T-helper 1 cell treated with Interleukin-12 subunit alpha and Interleukin-12 subunit beta and Interleukin-4 antibody, amounts not matched to agents 30 μg/mL and 1 μg/mL, for 36 hours (primary cell): Measurements from ENCODE around the gene TUT1.
A peak's percentile ranks its signal among the peaks of the same experiment; 100 is the strongest.
"Not testable (repeated sequence)": the region's sequence is repeated elsewhere in the genome, so short reads cannot be mapped to it uniquely, and the experiment has no call there.

ENCODE experiments used
- H3K27ac Mint-ChIP-seq: one replicate; pipeline ENCODE4 v1.8.0; 2021; ENCODE audit warnings: mild to moderate bottlenecking, mixed read lengths
- H3K27me3 Mint-ChIP-seq: one replicate; pipeline ENCODE4 v1.8.0; 2021; ENCODE audit warnings: low read depth, mixed read lengths
- H3K36me3 Mint-ChIP-seq: one replicate; pipeline ENCODE4 v1.8.0; 2021; ENCODE audit warnings: low read depth, mixed read lengths
- H3K4me1 Mint-ChIP-seq: one replicate; pipeline ENCODE4 v1.8.0; 2021; ENCODE audit warnings: low read depth, mixed read lengths
- H3K4me3 Mint-ChIP-seq: one replicate; pipeline ENCODE4 v1.8.0; 2021; ENCODE audit warnings: mild to moderate bottlenecking, moderate library complexity, mixed read lengths
- H3K9me3 Mint-ChIP-seq: one replicate; pipeline ENCODE4 v1.8.0; 2021; ENCODE audit warnings: mixed read lengths

TUT1 gene

DNA sequence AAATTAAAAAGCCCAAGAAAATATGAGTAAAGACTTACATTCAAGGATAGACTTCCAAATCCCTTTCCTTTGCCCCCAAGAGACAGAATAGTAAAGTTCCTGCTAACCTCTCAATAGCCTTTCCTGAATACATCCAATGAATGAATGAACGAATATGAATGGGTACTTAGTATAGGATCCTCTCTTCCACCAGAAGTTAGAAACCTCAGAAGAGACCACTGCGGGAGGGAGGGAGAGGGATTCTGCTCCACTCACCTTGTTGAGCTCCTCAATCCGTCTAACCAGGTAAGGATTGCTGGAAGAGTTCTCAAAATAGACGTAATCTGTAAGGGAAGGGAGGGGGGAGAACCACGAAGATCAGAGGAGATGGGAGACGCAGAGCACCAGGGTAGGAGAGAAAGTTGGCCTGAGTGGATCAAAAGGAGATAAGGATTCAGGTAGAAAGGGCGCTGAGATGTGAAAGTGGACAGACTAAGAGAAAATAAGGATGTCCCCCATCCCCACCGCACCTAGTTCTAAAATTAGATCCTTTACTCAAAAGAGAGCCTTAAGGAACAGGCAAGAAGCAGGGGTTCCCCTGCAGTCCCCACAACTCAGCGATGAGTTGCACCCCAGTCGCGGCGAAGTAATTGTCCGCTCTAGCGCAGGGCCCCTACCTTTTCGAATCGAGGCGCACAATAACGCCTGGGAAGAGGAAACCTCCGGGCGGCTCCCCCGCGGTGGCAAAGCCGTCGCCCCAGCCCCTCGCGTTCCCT is 9.2 kb upstream of the TUT1 start:
- peak overlapping the region; percentile 89 for H3K4me3 Mint-ChIP-seq
- peak overlapping the region; percentile 88 for H3K27ac Mint-ChIP-seq
- H3K9me3 Mint-ChIP-seq = no peaks in the 10 kb centered on the region
- H3K36me3 Mint-ChIP-seq = peaks cover 61% of the 10 kb centered on the region
- H3K27me3 Mint-ChIP-seq = no peaks in the 10 kb centered on the region
- peaks cover 42% of the 10 kb centered on the region for H3K4me1 Mint-ChIP-seq

DNA sequence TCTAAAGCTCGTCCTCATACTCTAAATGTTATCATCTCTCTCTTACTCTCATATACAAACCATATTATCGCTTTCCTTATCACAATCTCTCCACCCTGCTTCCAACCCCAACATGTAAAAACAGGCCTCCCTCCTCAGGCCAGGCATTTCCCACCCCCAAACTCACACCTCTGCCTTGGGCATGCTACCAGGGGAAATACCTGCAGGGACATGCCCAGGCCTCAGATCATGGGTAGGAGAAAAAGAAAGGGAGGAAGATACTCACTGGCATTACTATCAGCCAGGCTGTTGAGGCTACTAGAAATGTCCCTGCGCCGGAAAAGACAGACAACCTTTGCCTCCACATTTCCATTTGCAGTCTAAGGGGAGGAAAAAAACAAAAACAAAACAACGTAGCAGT is 8.6 kb upstream of the TUT1 start:
- Mint-ChIP-seq H3K4me1 (peaks cover 41% of the 10 kb centered on the region), H3K36me3 (peaks cover 61% of the 10 kb centered on the region), H3K27ac (peak overlapping the region; percentile 88), H3K9me3 (no peaks in the 10 kb centered on the region), H3K4me3 (peak overlapping the region; percentile 89), H3K27me3 (no peaks in the 10 kb centered on the region)

DNA sequence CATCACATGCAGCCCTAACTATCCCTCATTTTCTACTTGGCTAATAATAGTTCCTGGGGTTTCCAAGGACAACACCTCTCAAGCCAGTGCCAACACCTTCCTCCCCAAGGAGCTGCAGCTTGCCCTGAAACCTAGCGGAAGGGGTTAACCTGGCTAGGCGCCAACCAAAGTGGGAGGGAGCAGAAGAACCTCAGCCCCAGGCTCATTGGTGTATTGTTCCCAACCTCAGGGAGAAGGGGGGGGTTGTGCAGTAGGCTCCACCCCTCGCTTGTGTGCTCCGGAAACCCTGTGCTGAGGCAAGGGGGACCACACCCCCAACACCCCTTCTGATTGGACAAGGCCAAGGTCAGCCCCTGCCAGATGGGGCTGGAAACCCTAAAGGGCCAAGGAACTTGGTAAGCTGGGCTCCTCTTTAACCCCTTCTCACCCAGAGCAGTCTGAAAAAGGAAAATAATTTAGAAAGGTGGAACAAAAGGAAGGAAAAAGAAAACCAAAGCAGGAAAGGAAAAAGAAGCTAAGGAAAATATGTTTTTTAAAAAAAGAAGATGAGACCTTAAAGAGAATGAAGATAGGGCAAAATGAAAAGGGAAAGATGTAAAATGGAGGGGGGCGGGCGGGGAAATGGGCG is 7.9 kb upstream of the TUT1 start:
- peak overlapping the region; percentile 89 for H3K4me3 Mint-ChIP-seq
- no peaks in the 10 kb centered on the region for H3K27me3 Mint-ChIP-seq
- peaks cover 44% of the 10 kb centered on the region for H3K4me1 Mint-ChIP-seq
- H3K36me3 Mint-ChIP-seq = peaks cover 66% of the 10 kb centered on the region
- H3K27ac Mint-ChIP-seq = peak overlapping the region; percentile 89
- H3K9me3 Mint-ChIP-seq = no peaks in the 10 kb centered on the region

DNA sequence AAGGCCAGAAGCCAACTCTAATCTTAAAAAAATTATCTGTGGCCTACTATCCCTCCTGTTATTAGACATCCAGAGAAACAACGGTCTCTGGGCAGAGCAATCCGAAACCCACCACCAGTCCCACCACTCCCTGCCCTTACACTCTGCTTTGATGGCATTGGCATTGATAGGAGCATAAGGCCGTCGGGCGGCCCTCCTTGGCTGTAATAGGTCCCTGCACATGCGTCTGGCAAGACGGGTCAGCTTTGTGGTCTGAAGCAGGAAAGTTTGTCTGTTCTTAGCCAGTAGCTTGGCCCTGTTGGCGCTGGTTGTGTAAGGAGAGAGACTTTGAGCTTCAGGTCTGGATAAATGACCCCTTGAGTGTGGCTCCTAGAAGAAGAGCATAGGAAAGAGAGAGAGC is 3.8 kb upstream of the TUT1 start:
- H3K27me3 Mint-ChIP-seq = no peaks in the 10 kb centered on the region
- peaks cover 63% of the 10 kb centered on the region for H3K36me3 Mint-ChIP-seq
- peaks cover 52% of the 10 kb centered on the region for H3K4me1 Mint-ChIP-seq
- no peak overlapping the region for H3K4me3 Mint-ChIP-seq
- no peaks in the 10 kb centered on the region for H3K9me3 Mint-ChIP-seq
- H3K27ac Mint-ChIP-seq = peak overlapping the region; percentile 8

DNA sequence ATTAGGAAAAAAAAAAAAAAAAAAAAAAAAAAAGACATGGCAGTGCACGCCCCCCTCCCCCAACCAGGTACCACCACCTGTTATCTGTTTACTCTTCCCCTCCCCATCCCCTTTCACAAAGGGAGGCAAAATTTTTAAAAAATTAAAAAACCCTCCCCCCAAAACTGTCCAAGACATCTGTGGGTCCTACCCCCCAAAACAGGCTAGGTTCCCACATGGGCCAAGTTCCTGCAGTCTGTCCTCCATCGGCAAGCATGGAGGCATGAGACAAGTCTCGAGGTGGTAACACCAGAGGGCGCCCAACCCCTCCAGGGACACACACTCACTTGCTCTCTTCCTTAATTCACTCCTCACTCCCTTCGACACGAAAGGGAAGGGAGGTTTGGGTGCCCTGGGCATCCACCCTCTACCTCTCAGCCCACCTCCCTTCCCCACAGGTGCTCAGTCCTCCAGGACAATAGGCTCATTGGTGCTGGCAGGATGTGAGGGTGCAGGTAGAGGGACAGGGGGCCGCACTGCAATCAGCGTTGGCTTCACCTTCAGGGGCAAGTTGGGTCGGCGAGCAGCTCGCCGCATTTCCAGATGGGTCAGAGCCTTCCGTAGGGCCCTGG is 2.2 kb upstream of the TUT1 start:
- Mint-ChIP-seq H3K4me3 (peak overlapping the region; percentile 86), H3K27ac (peak overlapping the region; percentile 96), H3K9me3 (no peaks in the 10 kb centered on the region), H3K36me3 (peaks cover 47% of the 10 kb centered on the region), H3K4me1 (peaks cover 43% of the 10 kb centered on the region), H3K27me3 (no peaks in the 10 kb centered on the region)

DNA sequence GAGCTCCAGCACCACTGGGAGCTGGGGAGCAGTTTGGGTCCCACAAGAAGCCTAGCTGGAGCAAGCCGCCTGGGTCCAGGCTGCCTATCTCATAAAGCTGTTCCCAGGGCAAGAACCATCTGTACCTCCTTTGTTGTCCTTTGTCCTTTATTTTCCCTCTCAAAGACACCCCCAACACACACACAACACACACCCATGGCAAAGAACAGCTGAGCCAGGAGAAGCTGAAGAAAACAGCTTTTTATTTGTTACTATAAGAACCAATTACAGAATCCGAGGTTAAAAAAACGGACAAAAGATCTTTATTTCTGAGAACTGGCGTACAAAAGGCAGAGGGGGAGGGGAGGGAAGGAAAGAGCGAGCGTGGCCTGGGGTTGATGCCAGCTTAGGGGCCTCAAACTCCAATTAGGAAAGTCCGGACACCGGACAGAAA is 1.7 kb upstream of the TUT1 start:
- Mint-ChIP-seq H3K36me3 (peaks cover 43% of the 10 kb centered on the region), H3K9me3 (no peaks in the 10 kb centered on the region), H3K27ac (peak overlapping the region; percentile 98), H3K4me3 (peak overlapping the region; percentile 36), H3K27me3 (no peaks in the 10 kb centered on the region), H3K4me1 (peaks cover 39% of the 10 kb centered on the region)

DNA sequence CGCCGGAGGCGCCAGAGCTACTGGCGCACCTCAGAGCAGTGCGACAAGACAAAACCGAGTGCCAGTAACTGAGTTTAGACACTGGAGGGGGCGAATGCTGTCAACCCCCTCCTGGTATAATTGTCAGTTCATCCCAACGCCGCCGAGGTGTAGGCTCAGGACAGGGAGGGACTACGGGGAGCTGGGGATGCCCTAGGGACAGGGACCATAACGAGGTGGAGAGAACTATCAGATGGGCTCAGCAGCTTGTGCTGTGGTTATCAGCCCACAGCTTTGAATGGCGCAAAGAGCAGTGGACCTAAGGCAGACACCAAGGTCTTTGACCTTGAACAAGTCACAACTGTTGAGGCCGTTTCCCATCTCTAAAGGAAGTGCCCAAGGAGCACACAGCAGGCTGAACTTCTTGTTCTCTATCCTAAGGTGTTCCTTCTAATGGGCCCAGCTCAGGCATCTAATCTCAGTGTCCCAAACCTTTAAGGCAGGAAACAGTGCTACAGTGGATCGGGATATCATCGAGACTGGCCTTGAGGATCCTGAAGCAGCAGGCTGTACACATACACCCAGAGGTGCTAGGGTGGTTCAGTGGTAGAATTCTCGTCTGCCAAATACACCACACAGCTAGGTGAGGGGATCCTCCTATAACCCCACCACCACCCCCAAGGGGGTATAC is 958 bp upstream of the TUT1 start:
- Mint-ChIP-seq H3K4me1 (peaks cover 37% of the 10 kb centered on the region), H3K27me3 (no peaks in the 10 kb centered on the region), H3K4me3 (peak overlapping the region; percentile 99), H3K9me3 (no peaks in the 10 kb centered on the region), H3K36me3 (peaks cover 40% of the 10 kb centered on the region), H3K27ac (peak overlapping the region; percentile 98)

DNA sequence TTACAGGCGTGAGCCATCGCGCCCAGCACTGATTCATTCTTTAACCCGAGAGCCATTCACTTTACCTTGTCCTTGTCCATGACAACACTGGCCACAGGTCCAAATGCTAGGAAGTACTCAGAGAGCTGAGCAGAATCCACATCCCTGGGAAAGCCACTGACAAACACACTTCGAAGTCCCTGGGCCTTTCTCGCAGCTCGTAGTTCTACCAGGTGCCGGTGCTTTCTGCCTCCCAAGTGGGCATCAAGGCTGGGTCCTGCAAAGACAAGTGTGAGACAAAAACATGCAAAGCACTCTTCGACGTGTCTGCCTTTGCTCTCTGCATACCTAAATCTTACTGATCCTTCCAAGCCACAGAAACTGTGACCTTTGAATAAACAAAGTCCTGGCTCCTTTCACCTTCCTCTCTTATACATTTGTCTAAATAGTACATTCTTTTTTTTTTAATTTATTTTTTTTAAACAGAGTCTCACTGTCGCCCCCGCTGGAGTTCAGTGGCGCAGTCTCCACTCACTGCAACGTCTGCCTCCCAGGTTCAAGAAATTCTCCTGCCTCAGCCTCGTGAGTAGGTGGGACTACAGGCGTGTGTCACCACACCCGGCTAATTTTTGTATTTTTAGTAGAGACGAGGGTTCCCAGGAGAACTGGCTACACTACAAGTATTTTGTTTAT is 2.2 kb downstream of the TUT1 start:
- H3K4me1 Mint-ChIP-seq = peaks cover 31% of the 10 kb centered on the region
- H3K27me3 Mint-ChIP-seq = no peaks in the 10 kb centered on the region
- no peaks in the 10 kb centered on the region for H3K9me3 Mint-ChIP-seq
- H3K27ac Mint-ChIP-seq = peak overlapping the region; percentile 45
- peaks cover 19% of the 10 kb centered on the region for H3K36me3 Mint-ChIP-seq
- peak overlapping the region; percentile 99 for H3K4me3 Mint-ChIP-seq

DNA sequence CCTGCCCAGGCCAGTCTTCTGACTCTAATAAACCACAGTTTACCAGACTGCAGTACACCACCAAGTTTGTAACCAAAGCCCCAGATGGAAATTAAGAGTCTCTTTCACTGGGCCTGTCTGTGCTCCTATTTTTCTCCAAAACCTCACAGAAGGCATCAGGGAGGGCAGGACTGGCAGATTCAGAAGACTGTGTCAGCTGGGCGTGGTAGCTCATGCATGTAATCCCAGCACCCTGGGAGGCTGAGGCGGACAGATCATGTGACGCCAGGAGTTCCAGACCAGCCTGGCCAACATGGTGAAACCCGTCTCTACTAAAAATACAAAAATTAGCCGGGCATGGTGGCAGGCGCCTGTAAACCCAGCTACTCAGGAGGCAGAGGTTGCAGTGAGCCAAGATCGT is 6.0 kb downstream of the TUT1 start:
- H3K4me3 Mint-ChIP-seq, H3K27me3 Mint-ChIP-seq, H3K9me3 Mint-ChIP-seq, H3K4me1 Mint-ChIP-seq, H3K27ac Mint-ChIP-seq: not testable (repeated sequence)
- peaks cover 13% of the 10 kb centered on the region for H3K36me3 Mint-ChIP-seq

DNA sequence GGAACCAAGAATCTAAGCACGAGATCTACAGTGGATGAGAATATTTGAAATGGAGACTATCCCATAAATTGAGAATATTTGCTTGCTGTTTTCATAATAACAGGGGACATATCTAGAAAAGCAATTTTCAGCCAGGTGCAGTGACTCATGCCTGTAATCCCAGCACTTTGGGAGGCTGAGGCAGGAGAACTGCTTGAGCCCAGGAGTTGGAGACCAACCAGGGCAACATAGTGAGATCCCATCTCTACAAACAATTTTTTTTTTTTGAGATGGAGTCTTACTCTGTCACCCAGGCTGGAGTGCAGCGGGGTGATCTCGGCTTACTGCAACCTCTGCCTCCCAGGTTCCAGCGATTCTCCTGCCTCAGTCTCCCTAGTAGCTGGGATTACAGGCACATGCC is 9.6 kb downstream of the TUT1 start:
- not testable (repeated sequence) for H3K4me3 Mint-ChIP-seq, H3K27me3 Mint-ChIP-seq, H3K9me3 Mint-ChIP-seq, H3K27ac Mint-ChIP-seq, H3K4me1 Mint-ChIP-seq
- H3K36me3 Mint-ChIP-seq = peaks cover 15% of the 10 kb centered on the region

DNA sequence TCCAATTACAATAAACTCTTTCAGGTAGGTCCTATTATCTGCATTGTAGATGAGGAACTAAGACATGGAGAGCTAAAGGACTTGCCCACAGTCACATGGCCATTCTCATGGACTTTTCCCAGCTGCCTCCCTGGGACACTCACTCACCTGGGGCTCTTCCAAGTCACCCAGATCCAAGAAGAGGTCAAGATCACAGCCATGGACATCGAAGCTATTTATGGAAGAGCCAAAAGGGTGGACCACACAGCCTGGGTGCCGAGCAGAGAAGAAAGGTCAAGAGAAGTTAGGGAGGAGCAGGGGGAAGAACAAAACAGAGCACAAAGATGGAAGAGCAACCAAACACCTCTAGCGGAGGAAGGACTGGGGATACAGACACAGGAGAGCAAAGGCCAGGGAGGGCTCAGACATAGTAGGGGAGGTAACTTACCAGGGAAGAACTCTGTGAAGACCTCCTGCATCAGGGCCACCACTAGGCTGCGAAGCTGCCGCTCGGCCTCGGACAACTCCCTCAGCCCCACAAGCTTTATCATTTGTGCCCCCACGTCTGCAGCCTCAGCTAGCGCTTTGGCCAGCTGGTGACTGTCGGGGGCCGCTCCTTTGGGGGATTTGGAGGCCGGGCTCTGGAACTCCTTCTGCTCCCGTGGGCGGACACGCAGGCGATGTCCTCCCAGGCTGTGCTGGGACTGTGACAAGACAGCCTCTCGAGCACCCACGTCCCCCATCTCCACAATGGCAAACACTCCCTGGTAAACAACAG is 10.2 kb downstream of the TUT1 start:
- Mint-ChIP-seq H3K27ac (no peak overlapping the region), H3K9me3 (no peaks in the 10 kb centered on the region), H3K4me3 (no peak overlapping the region), H3K36me3 (peaks cover 20% of the 10 kb centered on the region), H3K4me1 (peaks cover 3% of the 10 kb centered on the region), H3K27me3 (no peaks in the 10 kb centered on the region)

DNA sequence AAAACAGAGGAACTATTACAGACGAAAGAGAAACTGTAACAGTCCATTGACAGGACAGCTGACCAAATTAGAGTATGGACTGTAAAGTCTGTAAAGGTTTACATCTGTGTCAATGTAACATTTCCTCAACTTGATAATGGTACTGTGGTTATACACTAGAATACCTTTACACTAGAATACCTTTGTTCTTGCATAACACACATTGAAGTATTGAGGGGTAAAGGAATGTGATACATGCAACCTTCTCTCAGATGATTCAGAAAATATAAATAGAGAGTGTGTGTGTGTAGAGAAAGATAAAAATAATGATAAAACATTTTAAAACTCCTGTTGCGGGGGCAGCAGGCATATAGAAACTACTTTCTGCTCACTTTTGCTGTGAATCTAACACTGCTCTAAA is 12.1 kb downstream of the TUT1 start:
- Mint-ChIP-seq H3K4me3 (no peak overlapping the region), H3K9me3 (no peaks in the 10 kb centered on the region), H3K36me3 (peaks cover 20% of the 10 kb centered on the region), H3K27me3 (no peaks in the 10 kb centered on the region), H3K27ac (no peak overlapping the region), H3K4me1 (peaks cover 14% of the 10 kb centered on the region)

DNA sequence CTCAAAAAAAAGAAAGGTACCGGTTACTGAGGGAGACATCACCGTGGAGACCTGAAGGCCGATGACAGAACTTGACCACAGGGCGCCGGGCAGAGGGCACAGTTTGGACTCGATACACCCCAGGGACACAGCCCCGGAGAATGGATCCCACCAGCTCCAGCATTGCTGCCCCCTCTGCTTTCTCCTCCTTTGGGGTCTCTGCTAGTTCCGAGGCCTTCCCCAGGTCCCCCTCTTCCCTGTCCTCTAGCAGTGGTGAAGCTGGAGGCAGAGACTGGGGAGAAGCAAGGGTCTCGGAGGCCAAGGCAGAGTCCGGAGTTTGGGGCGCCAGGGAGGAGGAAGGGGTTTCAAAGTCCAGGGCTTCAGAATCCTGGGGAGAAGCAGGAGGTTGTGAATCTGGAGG is 12.8 kb downstream of the TUT1 start:
- peaks cover 14% of the 10 kb centered on the region for H3K4me1 Mint-ChIP-seq
- no peak overlapping the region for H3K4me3 Mint-ChIP-seq
- H3K27ac Mint-ChIP-seq = no peak overlapping the region
- no peaks in the 10 kb centered on the region for H3K27me3 Mint-ChIP-seq
- H3K9me3 Mint-ChIP-seq = no peaks in the 10 kb centered on the region
- H3K36me3 Mint-ChIP-seq = peaks cover 20% of the 10 kb centered on the region
